ENCODE measurements around the gene EPHA7. TPM values are rescaled to one million over a fixed set of nuclear protein-coding genes. Genes with fewer than 3 reads are reported as not detected.
A peak's percentile ranks its signal among the peaks of the same experiment; 100 is the strongest.

EPHA7 gene
- total RNA-seq, 1 experiment from 2014 or later: 9.6 TPM

DNA sequence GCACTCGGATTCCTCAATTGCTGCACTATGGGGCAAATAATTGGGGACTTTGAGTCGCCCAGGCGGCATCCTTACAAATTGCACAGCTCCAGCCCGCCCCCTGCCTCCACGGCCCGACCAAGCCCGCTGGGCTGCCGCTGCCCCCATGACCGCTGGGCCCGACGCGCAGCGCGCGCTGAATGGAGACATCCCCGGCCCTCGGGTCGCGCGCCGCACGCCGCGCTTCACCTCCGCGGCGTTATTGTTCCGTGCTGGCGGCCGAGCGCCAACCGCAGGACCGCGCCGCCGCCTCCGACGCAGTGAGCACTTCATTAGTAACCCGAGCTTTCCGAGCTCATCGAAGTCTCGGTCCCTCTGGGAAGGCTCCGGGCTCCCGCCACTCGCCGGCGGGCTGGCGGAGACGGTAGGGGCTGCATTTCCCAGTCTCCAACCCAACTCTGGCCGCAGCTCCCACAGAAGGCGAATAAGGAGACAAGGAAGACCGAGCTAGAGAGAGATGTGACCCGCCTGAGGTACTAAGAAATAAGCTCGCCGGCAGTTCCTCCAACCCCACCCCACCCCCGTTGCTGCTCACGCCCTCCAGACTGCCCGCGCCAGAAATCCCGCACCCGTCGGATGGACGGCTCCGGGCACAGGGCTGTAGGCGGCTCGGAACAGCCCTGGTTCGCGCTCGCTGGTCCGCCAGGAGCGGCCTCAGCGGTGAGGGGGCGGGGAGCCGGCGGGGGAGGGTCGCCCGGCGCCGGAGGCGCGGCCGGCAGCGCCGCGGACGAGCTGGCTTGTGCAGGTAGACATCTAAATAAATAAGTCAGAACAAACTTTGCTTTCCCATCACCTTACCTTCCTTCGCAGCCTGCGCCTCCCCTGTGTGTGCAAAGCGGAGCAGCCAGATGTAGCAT is 703 bp downstream of the EPHA7 start:
- Mint-ChIP-seq H3K27me3 (ENCODE audit: low read depth) (peaks cover 43% of the 10 kb centered on the region), H3K27ac (peak overlapping the region; percentile 99), H3K4me3 (peak overlapping the region; percentile 100), H3K36me3 (no peaks in the 10 kb centered on the region), H3K4me1 (peaks cover 23% of the 10 kb centered on the region), H3K9me3 (no peaks in the 10 kb centered on the region)
- TF ChIP-seq FOXK1 (CRISPR knock-in tag; IDR thresholded peaks at IDR 0.05) (peak; percentile 21; the same call in 1 of the 2 replicates), CREB1 (CRISPR knock-in tag; IDR thresholded peaks at IDR 0.05) (no peak), ATF1 (CRISPR knock-in tag; IDR thresholded peaks at IDR 0.05) (no peak), ZNF232 (CRISPR knock-in tag; IDR thresholded peaks at IDR 0.05) (0 out of 2 replicates have a peak, but pooled peaks have one; percentile 42), ZNF396 (CRISPR knock-in tag; IDR thresholded peaks at IDR 0.05; ENCODE audit: borderline replicate concordance) (no peak), CBFB (CRISPR knock-in tag; IDR thresholded peaks at IDR 0.05; ENCODE audit: low read depth) (peak; percentile 34; the same call in 1 of the 2 replicates), SP1 (CRISPR knock-in tag; conservative IDR thresholded peaks at IDR 0.05) (0 out of 2 replicates have a peak, but pooled peaks have one; percentile 24), FOXP1 (CRISPR knock-in tag; IDR thresholded peaks at IDR 0.05; ENCODE audit: borderline replicate concordance) (peak; percentile 67; the same call in 1 of the 2 replicates)
- TF ChIP-seq, protein P1, sequence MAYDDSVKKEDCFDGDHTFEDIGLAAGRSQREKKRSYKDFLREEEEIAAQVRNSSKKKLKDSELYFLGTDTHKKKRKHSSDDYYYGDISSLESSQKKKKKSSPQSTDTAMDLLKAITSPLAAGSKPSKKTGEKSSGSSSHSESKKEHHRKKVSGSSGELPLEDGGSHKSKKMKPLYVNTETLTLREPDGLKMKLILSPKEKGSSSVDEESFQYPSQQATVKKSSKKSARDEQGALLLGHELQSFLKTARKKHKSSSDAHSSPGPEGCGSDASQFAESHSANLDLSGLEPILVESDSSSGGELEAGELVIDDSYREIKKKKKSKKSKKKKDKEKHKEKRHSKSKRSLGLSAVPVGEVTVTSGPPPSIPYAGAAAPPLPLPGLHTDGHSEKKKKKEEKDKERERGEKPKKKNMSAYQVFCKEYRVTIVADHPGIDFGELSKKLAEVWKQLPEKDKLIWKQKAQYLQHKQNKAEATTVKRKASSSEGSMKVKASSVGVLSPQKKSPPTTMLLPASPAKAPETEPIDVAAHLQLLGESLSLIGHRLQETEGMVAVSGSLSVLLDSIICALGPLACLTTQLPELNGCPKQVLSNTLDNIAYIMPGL (CRISPR knock-in tag; IDR thresholded peaks at IDR 0.05): 0 out of 2 replicates have a peak, but pooled peaks have one; percentile 23
- TF ChIP-seq, protein P2, sequence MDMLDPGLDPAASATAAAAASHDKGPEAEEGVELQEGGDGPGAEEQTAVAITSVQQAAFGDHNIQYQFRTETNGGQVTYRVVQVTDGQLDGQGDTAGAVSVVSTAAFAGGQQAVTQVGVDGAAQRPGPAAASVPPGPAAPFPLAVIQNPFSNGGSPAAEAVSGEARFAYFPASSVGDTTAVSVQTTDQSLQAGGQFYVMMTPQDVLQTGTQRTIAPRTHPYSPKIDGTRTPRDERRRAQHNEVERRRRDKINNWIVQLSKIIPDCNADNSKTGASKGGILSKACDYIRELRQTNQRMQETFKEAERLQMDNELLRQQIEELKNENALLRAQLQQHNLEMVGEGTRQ (CRISPR knock-in tag; IDR thresholded peaks at IDR 0.05): 0 out of 2 replicates have a peak, but pooled peaks have one; percentile 7
- TF ChIP-seq, protein P3, sequence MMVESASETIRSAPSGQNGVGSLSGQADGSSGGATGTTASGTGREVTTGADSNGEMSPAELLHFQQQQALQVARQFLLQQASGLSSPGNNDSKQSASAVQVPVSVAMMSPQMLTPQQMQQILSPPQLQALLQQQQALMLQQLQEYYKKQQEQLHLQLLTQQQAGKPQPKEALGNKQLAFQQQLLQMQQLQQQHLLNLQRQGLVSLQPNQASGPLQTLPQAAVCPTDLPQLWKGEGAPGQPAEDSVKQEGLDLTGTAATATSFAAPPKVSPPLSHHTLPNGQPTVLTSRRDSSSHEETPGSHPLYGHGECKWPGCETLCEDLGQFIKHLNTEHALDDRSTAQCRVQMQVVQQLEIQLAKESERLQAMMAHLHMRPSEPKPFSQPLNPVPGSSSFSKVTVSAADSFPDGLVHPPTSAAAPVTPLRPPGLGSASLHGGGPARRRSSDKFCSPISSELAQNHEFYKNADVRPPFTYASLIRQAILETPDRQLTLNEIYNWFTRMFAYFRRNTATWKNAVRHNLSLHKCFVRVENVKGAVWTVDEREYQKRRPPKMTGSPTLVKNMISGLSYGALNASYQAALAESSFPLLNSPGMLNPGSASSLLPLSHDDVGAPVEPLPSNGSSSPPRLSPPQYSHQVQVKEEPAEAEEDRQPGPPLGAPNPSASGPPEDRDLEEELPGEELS (CRISPR knock-in tag; IDR thresholded peaks at IDR 0.05): 0 out of 2 replicates have a peak, but pooled peaks have one; percentile 12
- TF ChIP-seq, protein P4, sequence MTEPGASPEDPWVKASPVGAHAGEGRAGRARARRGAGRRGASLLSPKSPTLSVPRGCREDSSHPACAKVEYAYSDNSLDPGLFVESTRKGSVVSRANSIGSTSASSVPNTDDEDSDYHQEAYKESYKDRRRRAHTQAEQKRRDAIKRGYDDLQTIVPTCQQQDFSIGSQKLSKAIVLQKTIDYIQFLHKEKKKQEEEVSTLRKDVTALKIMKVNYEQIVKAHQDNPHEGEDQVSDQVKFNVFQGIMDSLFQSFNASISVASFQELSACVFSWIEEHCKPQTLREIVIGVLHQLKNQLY (CRISPR knock-in tag; IDR thresholded peaks at IDR 0.05): no peak
- TF ChIP-seq, protein P5, sequence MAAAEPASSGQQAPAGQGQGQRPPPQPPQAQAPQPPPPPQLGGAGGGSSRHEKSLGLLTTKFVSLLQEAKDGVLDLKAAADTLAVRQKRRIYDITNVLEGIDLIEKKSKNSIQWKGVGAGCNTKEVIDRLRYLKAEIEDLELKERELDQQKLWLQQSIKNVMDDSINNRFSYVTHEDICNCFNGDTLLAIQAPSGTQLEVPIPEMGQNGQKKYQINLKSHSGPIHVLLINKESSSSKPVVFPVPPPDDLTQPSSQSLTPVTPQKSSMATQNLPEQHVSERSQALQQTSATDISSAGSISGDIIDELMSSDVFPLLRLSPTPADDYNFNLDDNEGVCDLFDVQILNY (CRISPR knock-in tag; IDR thresholded peaks at IDR 0.05): peak; percentile 55; the same call in 1 of the 2 replicates
- TF ChIP-seq, protein P6, sequence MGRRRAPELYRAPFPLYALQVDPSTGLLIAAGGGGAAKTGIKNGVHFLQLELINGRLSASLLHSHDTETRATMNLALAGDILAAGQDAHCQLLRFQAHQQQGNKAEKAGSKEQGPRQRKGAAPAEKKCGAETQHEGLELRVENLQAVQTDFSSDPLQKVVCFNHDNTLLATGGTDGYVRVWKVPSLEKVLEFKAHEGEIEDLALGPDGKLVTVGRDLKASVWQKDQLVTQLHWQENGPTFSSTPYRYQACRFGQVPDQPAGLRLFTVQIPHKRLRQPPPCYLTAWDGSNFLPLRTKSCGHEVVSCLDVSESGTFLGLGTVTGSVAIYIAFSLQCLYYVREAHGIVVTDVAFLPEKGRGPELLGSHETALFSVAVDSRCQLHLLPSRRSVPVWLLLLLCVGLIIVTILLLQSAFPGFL (CRISPR knock-in tag; IDR thresholded peaks at IDR 0.05; ENCODE audit: borderline replicate concordance): no peak
- peak; percentile 71 for DNase-seq (ENCODE audit: low spot score)
- CTCF ChIA-PET: interaction anchor here (0.6 to 1.9 kb wide), 10 partner anchors 13 to 608 kb away, joined by 3 to 7 read pairs (median 4); no protein-coding TSS in a partner anchor
- ATAC-seq: peak; percentile 41
- POLR2A ChIA-PET: interaction anchor here (1.1 to 1.4 kb wide), 2 partner anchors 340 to 397 kb away, joined by 4 read pairs; no protein-coding TSS in a partner anchor

DNA sequence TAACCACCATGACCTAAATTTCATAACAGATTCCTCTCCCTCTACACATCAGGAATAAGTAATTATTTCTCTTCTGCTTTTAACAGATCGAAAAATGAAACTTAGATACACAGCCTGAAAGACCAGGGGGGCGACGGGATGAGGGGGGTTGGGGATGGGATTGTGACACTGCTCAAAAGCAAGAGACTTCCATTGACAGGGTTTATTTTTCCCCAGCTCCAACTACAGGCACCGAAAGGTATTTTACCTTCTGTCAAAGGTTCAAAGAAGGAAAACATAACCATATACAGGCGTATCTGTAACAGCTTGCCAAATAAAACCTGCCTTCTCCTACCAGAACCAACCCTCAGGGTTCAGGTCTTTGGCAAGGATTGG is 1.3 kb downstream of the EPHA7 start:
- DNase-seq (ENCODE audit: low spot score): no peak
- Mint-ChIP-seq H3K4me3 (peak overlapping the region; percentile 100), H3K4me1 (peaks cover 23% of the 10 kb centered on the region), H3K27me3 (ENCODE audit: low read depth) (peaks cover 43% of the 10 kb centered on the region), H3K27ac (no peak overlapping the region), H3K36me3 (no peaks in the 10 kb centered on the region), H3K9me3 (no peaks in the 10 kb centered on the region)
- ATAC-seq: no peak
- ChIA-PET POLR2A (interaction anchor here (1.1 kb wide), 1 partner anchor 397 kb away, joined by 4 read pairs; no protein-coding TSS in a partner anchor), CTCF (interaction anchor here (0.6 to 1.5 kb wide), 6 partner anchors 15 to 381 kb away, joined by 3 to 7 read pairs (median 3); no protein-coding TSS in a partner anchor)
- TF ChIP-seq, protein P7, sequence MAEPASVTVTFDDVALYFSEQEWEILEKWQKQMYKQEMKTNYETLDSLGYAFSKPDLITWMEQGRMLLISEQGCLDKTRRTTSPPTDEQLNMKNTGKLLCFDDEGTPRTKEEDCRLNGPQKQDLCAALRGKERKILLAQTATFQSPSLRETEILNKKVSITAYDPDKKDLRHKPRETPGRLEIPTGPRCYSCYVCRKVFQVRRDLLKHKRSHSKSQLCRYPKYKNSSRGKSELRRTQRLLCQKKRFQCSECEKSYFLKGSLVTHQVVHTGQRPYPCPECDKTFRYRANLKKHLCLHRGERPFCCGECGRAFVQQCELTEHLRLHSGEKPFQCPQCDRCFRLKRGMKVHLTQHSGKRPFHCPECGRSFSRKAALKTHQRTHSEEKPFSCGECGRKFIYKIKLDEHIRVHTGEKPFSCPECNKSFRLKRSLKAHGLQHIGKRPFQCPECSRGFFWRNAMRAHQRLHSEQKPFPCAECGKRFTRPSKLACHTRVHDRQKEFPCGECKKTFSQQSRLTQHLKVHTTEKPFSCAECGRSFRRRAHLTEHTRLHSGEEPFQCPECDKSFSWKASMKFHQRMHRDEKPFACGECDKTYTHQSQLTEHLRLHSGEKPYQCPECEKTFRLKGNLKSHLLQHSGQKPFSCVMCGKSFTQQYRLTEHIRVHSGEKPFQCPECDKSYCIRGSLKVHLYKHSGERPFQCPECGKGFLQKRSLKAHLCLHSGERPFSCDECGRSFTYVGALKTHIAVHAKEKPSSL (CRISPR knock-in tag; conservative IDR thresholded peaks at IDR 0.05): no peak
- TF ChIP-seq ATF1 (CRISPR knock-in tag; IDR thresholded peaks at IDR 0.05) (no peak), TCF7 (CRISPR knock-in tag; IDR thresholded peaks at IDR 0.05; ENCODE audit: low read depth) (no peak), FOXK1 (CRISPR knock-in tag; IDR thresholded peaks at IDR 0.05) (no peak)
- TF ChIP-seq, protein P8, sequence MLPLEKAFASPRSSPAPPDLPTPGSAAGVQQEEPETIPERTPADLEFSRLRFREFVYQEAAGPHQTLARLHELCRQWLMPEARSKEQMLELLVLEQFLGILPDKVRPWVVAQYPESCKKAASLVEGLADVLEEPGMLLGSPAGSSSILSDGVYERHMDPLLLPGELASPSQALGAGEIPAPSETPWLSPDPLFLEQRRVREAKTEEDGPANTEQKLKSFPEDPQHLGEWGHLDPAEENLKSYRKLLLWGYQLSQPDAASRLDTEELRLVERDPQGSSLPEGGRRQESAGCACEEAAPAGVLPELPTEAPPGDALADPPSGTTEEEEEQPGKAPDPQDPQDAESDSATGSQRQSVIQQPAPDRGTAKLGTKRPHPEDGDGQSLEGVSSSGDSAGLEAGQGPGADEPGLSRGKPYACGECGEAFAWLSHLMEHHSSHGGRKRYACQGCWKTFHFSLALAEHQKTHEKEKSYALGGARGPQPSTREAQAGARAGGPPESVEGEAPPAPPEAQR (CRISPR knock-in tag; IDR thresholded peaks at IDR 0.05): no peak
- TF ChIP-seq, protein P9, sequence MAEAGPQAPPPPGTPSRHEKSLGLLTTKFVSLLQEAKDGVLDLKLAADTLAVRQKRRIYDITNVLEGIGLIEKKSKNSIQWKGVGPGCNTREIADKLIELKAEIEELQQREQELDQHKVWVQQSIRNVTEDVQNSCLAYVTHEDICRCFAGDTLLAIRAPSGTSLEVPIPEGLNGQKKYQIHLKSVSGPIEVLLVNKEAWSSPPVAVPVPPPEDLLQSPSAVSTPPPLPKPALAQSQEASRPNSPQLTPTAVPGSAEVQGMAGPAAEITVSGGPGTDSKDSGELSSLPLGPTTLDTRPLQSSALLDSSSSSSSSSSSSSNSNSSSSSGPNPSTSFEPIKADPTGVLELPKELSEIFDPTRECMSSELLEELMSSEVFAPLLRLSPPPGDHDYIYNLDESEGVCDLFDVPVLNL (CRISPR knock-in tag; IDR thresholded peaks at IDR 0.05; ENCODE audit: borderline replicate concordance, low read depth): no peak
